HG02852 (cell line): ENCODE measurements around the gene MEX3D.
A peak's percentile ranks its signal among the peaks of the same experiment; 100 is the strongest.

Experiments used
- ATAC-seq: cut with Tn5 transposase; IDR thresholded peaks from one replicate; pipeline ENCODE4 v1.9.1; 2021; ENCODE audit warnings: mild to moderate bottlenecking, moderate library complexity; ENCODE audit not compliant: unreplicated experiment

MEX3D gene

GRCh38 chr19:1568320-1569019 lies at the start of gene MEX3D:
MEX3D (minus strand) TSS chr19:1568325; CDS start chr19:1568058, 267 bp downstream.
- no peak for ATAC-seq

- no peak for ATAC-seq
These were observed 48.8 kb upstream of the MEX3D start for GRCh38 chr19:1616875-1617274.

DNA sequence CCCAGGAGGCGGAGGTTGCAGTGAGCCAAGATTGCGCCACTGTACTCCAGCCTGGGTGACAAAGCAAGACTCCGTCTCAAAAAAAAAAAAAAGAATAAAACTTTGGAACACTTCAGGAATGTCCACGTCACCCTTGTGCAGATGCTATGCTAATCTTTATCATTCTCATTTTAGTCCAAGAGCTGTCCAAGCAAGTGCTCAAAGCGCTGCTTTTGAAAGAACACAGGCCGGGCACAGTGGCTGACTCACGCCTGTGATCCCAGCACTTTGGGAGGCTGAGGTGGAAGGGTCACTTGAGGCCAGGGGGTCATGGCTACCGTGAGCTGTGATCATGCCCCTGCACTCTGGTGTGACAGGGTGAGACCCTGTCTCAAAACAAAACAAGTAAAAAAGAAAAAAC lies 48.3 kb upstream of the MEX3D start:
- no peak for ATAC-seq

GRCh38 chr19:1615156-1615765 lies 47.1 kb upstream of the MEX3D start:
- no peak for ATAC-seq

DNA sequence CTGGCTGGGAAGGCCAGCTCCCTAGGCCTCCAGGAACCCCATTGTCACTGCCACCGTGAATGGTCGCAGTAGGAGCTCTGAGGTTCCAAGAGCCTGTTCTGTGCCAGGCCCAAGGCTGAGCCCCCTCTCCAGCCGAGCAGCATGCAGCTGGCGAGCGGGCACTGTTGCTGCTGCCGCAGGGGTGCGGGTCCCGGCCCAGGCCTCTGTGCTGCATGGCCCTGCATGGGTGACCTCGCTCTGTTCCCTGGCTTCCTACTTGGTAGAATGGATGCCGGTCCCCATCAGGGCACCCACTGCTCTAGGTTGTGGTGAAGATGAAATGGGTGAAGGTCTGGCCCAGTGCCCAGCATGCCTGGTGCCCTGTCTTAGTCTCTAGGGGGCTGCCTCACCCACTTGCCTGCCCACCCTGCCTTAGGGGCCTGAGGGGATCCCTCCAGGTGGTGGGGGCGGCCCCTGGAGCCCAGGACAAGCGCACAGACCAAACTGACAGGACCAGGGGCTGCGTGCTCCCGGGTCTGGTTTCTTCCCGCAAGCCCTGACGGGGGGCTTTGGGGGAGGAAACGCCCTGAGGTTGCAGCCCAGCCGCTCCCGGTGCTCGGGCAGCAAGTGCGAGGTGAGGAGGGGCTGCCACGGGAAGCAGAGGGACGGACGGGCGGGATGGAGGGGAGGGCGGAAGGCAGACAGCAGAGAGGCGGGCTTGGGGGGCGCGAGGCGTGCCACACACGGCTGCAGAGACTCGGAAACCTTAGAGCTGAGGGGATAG lies 45.9 kb upstream of the MEX3D start:
- ATAC-seq: no peak

- no peak for ATAC-seq
These were observed 45.0 kb upstream of the MEX3D start for GRCh38 chr19:1613146-1613545.

DNA sequence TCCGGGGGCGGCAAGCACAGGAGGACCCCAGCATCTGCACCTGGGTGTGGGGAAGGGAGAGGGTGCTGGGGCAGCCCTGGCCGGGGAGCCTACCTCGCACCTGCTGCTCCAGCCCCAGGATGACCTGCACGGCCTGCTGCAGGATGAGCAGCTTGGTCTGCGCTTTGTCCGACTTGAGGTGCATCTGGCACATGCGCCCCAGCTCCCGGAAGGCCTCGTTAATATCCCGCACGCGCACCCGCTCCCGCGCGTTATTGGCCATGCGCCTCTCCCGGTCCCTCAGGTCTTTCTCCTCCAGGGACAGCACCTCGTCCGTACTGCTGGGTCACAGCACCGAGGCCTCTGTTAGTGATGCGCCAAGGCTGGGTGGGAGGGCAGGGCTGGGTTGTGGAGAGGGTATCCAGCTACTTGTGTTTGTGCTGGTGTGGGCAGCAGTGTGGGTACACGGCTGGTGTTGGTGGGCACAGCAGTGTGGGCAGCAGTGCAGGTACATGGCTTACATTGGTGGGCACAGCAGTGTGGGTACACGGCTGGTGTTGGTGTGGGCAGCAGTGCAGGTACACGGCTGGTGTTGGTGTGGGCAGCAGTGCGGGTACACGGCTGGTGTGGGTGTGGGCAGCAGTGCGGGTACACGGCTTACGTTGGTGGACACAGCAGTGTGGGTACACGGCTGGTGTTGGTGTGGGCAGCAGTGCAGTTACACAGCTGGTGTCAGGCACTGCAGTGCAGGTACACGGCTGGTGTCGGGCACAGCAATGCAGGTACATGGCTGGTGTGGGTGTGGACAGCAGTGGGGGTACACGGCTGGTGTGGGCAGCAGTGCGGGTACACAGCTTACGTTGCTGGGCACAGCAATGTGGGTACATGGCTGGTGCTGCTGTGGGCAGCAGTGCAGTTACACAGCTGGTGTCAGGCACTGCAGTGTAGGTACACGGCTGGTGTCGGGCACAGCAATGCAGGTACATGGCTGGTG lies 44.3 kb upstream of the MEX3D start:
- ATAC-seq: no peak

- ATAC-seq: no peak
These were observed 43.2 kb upstream of the MEX3D start for GRCh38 chr19:1611353-1611752.

DNA sequence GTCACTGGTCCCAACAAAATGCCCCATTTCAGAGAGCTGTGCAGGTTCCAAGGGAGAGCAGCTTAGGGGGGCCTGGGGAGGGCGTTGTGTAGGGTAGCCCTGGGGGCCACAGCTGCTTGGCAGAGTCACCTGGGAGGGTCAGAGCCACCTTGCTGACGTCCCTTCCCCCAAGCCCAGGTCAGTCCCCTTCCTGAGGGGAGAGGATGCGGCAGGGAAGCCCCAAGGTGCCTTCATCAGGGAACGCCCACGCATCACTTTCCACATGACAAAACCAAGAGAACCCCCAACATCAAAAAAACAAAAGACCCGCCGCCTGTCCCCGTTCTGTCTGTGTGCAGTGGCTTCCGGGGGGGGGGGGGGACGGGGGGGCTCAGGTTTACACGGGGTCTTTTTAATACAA lies 42.5 kb upstream of the MEX3D start:
- ATAC-seq: no peak

DNA sequence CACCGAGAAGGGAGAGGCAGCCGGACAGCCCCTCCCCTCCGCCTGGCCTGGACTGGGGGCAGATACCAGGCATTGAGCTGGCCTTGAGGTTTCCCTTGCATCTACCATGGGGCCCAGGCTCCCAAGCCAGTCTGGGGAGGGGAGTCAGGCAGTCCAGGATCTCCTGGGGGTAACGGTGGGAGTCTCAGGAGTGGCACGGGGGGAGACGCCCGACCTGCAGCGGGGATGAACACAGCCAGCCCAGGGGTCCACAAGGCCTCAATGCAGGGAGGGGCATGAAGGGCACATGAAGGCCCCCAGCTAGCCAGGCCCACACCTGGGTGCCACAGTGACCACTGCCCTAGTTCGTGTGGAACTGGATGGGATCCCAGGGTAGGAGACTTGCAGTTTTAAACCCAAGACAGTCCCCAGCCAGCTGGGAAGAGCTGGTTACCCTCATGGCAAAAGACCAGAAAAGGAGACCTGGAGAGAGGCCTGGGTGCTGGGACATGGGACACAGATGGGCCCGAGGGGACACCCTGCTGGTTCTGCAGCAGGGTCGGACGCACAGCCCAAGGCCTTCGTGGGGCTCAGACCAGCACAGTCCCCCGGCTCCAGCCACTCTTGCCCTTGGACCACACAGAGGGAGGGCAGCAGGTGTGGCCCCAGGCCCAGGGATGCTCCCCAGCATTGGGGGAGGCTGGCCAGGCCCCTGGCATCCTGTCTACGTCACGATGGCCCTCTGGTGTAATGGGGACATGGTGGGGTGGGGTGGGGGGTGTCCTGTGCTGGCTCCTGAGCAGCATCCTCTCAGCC lies 41.8 kb upstream of the MEX3D start:
- ATAC-seq: no peak

GRCh38 chr19:1609103-1609396 lies 40.9 kb upstream of the MEX3D start:
- no peak for ATAC-seq

DNA sequence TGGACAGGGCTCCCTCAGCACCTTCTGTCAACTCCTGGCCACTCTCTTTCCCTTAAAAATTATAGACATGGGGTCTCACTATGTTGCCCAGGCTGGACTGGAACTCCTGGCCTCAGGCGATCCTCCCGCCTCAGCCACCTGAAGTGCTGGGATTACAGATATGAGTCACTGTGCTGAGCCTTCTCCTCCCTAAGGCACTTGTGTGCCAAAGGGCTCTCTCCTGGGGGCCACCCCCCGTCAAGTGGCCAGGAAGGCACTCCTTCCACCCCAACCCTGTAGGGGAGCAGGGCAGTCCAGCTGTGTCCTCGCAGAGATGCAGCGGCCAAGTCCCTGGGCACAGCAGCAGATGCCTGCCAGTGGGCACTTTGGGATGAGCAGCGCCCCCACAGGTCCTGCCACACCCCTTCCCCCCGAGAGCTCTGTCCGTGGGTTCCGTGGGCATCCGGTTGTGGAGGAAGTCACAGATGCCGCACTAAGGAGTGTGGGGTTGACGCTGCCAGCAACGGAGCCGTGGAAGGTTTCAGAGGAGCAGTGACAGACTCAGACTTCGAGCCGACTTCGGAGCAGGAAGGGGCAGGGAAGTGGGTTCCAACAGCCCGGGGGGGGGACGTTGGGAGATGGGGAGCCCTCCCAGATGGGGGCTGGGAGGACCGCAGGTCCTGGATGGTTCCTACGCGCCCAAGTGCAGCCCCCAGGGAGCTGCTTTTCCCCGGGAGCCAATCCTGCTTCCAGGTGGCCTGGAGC lies 40.4 kb upstream of the MEX3D start:
- ATAC-seq: no peak

- ATAC-seq: no peak
These were observed 38.1 kb upstream of the MEX3D start for GRCh38 chr19:1606138-1606651.

DNA sequence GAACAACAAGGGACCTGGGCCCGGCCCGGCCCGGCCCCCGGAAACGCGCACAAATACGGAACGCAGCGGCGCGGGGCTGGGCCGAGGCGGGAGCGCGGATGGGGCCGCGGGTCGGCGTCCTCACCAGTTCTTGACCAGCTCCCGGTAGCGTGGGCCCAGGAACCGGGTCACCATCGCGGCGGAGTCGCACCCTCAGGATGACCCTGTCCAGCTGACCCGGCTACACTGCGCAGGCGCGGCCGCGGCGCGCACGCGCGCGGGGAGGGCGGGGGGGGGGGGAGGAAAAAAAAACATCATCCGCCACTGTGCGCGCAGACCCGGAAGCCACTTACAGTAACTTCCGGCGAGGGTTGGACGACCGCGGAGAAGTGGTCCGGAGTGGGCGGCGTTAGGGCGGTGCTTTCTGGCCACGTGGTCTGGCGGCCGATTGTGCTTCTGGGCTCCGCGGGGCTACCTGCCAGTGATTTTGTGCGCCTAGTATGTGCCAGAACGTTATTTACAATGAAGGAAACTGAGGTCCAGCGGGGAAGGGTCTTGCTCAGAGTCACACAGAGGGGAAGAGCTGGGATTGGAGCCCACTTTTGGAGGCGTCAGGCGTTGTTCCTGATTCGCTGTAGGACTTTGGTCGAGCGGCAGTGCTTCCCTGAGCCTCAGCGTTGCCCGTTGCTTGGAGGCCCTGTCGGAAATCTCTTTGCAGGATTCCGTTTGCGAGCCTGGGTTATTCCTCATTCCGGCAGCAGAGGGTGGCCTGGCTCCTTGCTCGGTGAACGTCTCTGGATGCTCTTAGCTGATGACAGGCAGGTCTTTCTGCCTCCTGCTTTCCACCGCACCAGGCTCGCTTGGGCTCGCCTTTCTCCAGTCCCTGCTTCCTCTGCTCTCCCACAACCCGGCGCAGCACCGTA lies 37.4 kb upstream of the MEX3D start, which contains the start of gene UQCR11:
Gene UQCR11 (minus strand): TSS at position 227 of the 902 bp plus-strand sequence. CDS start 53 bp downstream, at position 174.
- peak; percentile 80 for ATAC-seq

- no peak for ATAC-seq
These were observed 34.1 kb upstream of the MEX3D start for GRCh38 chr19:1602091-1602707.

GRCh38 chr19:1601613-1602064 lies 33.5 kb upstream of the MEX3D start:
- no peak for ATAC-seq

GRCh38 chr19:1599460-1599846 lies 31.3 kb upstream of the MEX3D start:
- no peak for ATAC-seq
